NK-92 (cell line): ENCODE results near the gene GAK.

Experiments
- DNase-seq: peaks from one replicate; lab custom pipeline; 2025; ENCODE audit not compliant: unreplicated experiment; lab: John Stamatoyannopoulos, UW

The GAK gene

GRCh38 chr4:909131-909571, 23.0 kb downstream of the GAK start:
- DNase-seq = no peak

DNA sequence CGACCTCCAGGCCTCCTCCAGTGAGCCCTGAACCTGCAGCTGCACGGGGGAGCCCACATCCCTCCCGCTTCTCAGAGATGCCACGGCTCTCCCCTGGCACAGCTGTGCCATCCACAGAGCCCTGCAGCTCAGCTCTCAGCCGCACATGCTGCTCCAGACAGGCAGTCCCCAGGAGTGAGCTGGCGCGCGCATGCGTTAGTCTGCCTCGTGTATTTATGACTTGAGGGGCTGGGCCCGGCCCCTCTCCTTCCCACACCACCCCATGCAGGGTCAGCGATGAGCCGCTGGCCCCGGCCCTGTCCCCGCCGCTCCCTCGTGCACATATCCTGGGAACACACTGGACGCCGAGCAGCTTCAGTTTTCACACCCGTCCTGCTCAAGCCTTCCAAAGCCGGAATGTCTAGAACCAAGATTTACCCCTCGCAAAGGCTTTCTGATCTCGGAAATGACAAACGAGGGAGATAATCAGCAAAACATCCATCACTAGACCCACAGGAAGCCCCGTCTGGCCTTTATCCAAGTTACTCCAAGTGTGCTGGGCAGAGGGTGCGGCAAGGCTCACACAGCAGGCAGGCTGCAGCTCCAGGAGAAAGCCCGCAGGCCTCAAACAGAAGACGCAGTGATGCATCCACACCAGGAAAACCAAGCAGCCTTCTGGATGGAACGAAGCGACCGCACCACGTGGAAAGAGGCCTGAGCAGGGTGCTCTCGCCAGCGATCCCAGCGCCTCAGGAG, 24.3 kb downstream of the GAK start:
- DNase-seq = no peak

GRCh38 chr4:907103-907400, 25.1 kb downstream of the GAK start:
- DNase-seq = no peak

- DNase-seq = no peak
Measured at GRCh38 chr4:906339-907102, 25.6 kb downstream of the GAK start.

DNA sequence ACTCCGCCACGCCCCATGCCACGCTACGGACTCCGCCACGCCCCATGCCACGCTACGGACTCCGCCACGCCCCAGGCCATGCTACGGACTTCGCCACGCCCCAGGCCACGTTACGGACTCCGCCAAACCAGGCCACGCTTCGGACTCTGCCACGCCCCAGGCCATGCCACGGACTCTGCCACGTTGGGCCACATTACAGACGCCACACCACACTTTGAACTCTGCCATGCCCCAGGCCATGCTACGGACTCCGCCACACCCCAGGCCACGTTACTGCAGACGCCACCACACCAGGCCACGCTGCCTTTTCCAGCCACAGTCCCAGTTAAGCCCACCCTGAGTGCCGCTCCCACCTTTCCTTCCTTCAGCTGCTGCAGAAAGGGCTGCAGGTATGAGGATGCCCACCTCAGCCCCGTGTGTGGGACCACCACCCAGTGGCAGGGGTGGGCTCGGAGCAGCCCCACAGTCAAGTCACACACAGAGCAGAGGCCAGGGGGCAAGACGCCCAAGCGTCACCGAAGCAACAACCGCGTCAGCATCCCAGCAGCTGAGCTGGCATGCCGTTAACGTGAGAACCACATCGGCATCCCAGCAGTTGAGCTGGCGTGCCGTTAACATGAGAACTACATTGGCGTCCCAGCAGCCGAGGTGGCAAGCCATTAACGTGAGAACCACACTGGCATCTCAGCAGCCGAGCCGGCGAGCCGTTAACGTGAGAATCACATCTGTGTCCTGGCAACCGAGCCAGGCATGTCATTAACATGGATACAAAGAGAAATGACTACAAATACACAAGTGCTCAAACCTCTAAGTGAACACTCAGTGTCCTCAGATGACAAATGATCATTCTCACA, 26.4 kb downstream of the GAK start:
- DNase-seq = no peak

GRCh38 chr4:903066-904046, 28.8 kb downstream of the GAK start:
- no peak for DNase-seq

- DNase-seq = no peak
Measured at GRCh38 chr4:901192-901910, 30.8 kb downstream of the GAK start.

GRCh38 chr4:900721-901120, 31.4 kb downstream of the GAK start:
- DNase-seq = no peak

DNA sequence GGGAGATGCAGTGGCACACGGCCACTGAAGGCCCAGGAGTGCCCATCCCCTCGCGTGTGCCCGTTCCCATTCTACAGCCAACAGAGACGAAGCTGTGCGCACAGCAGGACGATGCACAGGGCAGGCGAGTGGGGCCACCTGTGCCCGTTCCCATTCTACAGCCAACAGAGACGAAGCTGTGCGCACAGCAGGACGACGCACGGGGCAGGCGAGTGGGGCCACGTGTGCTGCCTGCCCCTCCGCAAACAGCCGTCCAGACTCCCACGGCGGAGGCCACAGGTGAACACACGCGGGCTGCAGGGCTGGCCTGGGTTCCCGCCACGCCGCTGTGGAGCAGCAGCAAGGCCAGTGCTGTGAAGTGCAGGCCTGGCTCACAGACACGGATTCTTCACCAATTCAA, 32.0 kb downstream of the GAK start:
- DNase-seq = no peak

DNA sequence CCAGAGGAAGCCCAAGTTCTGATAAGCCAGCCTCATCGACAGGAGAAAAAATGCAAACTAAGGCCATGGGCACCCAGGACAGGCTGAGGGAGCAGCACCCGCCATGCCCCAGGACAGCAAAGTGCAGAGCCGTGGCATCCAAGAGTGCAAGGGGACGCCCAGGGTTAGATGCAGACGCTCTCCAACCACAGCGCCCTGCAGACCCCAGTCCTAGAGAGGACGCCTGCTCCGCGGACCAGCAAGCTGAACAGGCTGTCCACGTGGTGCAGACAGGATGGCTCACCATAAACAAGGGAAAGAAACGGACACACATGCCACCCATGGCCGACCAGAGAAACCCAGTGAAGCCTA, 32.6 kb downstream of the GAK start:
- DNase-seq = no peak

- DNase-seq = no peak
Measured at GRCh38 chr4:898869-899555, 33.1 kb downstream of the GAK start.

DNA sequence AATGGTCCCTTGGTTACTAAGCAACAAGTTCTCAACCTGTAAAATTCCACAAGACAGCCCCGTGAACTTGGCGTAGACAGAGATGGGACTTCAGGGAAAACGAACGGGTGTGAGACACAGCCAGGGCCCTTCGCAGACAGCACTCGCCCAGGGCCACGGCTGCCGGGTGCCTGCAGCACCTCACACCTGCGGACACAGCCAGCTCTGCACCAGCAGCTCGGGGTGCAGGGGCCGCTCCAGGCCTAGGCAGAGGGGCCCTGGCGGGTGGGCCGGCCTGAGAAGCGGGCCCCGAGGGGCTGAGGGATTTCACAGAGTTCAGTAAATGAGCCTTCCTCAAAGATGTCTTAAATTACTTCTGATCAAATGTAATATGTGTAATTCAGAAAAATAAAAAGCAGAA, 34.0 kb downstream of the GAK start:
- DNase-seq = no peak

- DNase-seq = no peak
Measured at GRCh38 chr4:896630-897029, 35.5 kb downstream of the GAK start.

GRCh38 chr4:896216-896615, 35.9 kb downstream of the GAK start:
- no peak for DNase-seq

- no peak for DNase-seq
Measured at GRCh38 chr4:895596-895995, 36.5 kb downstream of the GAK start.

DNA sequence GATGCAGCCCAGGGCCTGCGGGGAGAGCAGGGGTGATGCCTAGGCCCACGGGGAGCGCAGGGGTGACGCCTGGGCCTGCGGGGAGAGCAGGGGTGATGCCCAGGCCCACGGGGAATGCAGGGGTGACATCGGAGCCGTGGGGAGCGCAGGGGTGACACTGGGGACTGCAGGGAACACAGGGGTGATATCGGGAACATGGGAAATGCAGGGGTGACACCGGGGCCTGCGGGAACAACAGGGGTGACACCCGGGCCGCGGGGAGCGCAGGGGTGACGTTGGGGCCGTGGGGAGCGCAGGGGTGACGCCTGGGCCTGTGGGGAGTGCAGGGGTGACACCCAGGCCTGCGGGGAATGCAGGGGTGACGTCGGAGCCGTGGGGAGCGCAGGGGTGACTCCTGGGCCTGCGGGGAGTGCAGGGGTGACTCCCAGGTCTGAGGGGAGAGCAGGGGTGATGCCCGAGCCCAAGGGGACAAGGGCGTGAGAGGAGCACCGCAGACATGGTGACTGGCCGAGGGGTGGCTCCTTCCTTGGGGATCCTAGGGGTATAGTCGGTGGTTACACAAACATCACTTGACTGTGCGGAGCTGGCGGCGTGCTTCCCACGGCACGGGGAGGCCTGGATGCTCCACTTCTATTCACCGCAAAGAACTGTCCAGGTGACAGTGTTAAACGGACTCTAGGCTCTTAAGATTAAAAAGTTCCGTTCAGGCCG, 38.0 kb downstream of the GAK start:
- no peak for DNase-seq

DNA sequence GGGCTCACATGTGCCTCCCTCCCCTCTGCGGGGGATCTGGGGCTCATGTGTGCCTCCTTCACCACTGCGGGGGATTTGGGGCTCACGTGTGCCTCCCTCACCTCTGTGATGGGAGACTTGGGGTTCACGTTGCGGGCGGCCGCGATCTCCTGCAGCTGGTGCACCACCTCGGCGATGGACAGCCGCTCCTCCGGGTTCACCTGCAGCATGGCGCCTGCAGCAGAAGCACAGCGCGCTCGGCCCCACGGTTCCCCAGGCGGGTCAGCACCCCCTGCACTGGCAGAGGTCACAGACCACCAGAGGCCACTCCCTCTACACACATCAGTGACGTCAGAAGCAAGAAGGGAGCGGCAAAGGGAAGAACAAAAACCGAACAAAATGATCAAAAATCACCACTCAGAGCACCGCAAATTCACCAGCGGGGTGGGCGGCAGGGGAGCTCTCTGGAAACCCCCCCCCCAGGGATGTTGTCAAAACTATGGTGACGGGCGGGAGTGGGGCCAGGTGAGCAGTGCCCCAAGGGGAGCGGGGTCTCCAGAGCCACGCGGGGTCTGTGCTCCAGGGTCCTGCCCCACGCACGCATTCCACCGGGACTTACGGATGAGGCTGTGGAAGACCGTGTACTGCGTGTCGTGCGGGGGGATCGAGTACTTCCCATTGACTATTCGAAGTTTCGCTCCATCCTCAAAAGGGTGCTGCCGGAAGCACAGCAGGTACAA, 38.7 kb downstream of the GAK start:
- DNase-seq = no peak

DNA sequence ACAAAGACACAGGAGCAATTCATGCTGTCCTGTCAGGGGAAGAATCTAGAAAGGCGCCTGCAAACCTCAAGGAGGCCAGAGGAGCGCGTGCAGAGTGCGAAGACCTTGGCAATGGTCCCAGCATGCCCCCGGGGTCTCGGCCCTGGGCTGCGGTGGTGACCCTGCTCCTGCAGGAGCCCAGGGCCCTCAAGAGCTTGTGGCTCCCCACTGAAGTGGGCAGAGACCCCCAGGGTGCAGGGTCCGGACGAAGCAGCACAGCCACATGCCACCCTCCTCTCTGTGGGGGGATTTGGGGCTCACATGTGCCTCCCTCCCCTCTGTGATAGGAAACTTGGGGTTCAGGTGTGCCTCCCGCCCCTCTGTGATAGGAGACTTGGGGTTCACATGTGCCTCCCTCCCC, 39.3 kb downstream of the GAK start:
- DNase-seq = no peak
